Stimulated activated CD4-positive, alpha-beta T cell treated with anti-CD3 and anti-CD28 coated beads, Interleukin-1b, Interleukin-23, amount 100 ng/mL, for 24 hours (primary cell): Measurements from ENCODE around the gene SUSD4.

Experiments used
- DNase-seq, 4 experiments: peaks; one replicate each; pipeline ENCODE4 v3.0.0-alpha.2; 2020; ENCODE audit warnings: low read depth in 4 of 4, low spot score in 1 of 4

The SUSD4 gene

DNA sequence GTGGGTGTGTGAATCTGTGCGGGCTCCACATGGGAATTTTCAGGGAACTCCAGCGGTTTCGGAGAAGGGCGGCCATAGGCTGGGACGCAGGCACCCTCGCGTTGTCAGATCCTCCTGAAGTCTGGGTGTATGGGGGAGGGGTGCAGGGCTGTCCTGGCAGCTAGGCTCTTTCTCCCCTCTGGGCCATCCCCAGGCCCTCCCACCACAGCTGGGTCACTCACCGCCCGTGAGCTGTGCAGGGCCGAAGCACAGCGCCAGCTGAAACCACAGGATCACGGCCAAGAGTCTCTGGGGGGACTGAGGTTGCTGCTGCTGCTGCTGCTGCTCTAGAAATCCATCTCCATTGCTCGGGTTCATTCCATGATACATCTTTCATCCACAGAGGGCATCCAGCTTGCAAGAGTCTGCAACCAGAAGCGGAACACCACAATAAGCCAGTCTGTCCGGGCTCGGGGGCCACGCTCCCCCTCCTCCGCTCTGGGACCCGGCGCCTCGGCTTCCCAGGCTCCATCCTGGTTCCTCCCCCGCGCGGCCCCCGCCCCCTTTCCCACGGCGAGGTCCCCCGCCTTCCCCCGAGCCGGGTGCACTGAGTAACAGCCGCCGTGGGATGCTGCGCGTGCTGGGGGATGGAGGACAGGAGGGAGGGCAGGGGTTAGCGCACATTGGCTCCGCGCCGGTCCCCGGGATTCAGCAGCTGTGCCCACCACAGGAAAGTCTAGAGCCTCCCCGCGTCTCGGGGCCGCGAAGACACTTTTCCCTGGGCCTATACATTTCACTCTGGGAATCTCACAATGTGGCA lies 720 bp downstream of the SUSD4 start:
- DNase-seq: no peak

DNA sequence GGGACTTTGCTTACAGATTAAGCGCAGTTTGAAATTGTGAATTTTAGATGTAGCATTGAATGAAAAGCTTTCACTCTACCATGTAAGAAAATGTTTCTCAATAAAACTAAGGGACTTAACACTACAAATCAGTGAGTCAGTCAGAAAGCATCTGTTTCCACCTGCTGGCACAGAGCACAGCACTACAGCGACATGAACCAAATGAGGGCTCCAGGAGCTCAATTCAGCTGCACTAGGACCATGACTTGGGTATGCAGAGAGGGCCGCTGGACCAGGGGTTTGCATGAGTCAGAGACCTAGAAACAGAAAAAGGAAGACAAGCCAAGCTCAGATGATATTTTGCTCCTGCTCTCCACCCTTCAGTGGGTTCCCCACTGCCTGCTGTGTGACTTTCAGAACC lies 5.2 kb downstream of the SUSD4 start:
- DNase-seq: no peak

DNA sequence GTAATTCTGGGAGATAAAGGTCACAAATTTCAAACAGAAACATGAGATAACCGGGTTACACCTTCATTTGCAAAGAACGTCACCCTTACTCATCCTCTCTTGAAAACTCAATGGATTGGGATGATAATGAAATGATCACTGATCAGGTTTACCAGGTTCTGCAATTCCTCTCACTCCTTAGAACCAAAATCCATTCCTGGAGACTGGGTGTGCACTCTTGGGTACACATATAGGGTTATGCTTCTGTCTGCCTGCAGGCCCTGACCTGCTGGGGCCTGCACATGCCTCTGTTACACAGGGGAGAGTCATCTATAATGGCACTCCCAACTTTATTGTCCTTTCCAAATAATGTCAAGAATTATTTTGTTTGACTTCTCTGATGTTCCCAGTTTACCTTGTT lies 8.3 kb downstream of the SUSD4 start:
- no peak for DNase-seq

DNA sequence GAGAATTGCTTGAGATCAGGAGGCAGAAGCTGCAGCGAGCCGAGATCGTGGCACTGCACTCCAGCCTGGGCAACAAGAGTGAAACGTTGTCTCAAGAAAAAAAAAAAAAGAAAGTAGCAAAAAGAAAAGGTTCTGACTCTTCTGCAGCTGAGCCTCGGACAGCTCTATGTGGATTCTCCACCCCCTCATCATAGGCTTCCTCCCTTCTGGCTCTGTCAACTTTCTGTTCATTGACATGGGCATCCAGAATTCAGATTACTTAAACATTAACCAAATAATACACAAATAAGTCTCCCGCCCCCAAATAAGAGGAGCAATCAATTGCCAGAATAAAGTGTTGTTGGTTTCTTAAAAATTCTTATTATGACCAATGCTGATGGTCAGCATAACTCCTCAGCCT lies 10.0 kb downstream of the SUSD4 start:
- DNase-seq: no peak

DNA sequence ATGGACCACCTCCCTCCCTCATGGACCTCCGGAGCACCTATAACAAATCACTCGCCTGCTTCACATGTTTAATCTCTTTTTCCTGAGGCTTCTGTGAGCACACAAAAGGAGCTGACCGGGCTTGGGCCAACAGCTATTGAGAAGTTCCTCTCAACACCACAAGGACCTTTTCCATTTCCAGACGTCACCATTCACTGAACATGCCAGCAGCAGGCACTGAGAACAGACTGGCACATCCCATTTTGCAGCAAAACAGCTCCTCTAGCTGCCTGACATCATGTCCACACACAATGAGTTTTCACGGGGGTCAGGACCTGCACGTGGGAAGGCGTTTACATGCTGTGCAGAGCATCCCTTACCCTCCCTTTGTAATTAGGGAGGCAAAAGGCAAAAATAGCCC lies 11.0 kb downstream of the SUSD4 start:
- DNase-seq: no peak

DNA sequence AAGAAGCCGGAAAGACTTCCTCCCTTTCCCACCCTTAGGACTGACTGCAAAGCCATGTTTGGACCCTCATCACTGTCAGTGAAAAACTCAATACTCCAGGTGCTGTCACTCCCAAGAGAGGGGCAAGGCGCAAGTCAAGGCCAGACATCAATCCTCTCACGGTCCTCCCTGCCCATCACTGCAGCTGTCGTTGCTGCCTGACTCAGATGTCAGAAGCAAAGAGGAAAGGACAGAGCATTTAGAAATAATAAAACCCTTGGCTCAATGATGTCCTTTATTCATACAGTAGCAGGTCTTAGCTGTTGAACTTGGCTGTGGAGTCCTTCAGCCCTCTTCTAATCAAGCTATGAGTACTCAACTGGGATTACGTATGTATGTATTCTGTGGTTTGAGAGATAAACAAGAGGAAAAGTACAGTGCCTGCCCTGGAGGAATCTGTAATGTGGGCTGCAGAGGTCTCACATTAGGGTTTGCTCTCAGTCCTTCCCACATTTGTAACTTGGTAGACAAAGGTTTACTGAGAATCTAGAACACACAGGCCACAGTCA lies 13.5 kb downstream of the SUSD4 start:
- DNase-seq: no peak

DNA sequence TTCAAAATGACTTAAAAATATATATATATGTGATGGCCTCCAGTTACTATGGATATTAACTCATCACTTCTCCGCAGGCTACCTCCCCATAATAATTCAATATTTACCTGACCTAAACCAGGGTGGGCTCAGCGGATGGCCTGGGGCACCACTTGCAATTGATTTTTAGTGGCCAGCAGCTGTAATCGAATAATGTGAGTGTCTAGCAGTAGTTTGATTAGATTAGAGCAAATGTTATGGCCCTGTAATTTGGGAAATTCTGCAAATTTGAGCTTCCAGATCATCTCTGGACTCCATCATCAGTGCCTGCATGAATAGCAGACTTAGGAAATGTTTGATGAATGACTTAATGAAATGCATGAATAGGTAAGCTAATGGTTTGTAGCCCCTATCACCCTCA lies 14.7 kb downstream of the SUSD4 start:
- no peak for DNase-seq

DNA sequence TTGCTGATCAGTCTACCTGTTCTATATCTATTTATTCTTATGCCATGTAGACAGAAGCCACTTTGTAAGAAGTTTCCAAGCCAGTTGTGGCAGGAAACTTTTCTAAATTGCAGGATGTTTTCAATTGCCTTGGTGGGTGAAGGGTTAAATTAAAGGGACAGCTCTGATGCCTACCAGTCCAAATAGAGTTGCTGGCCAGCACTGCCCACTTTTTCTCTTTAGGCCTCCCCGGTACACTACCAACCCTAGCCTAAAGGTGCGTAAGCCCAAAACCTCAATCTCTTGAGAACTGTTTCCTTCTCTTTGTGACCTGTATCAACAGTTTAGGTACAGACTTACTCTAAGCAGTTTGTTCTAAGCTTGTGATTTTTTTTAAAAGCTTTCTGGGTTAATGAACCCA lies 15.5 kb downstream of the SUSD4 start:
- DNase-seq: no peak

DNA sequence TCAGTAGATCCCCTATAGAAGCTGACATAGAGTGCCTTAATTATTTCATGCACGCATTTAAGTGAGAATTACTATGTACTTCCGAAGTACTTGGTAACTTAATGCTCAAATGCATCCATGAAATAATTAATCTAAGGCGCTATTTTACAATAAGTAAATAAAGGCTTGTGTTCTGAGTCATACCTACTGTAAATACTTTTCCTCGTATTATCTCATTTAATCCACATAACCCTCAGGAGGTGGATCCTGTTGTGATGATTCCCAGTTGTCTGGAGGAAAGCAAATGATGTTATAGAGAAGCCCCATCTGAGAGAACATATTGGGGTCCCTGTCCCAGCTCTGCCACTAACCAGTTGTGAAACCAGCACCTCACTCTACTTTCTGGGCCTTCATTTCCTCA lies 16.4 kb downstream of the SUSD4 start:
- DNase-seq: no peak

DNA sequence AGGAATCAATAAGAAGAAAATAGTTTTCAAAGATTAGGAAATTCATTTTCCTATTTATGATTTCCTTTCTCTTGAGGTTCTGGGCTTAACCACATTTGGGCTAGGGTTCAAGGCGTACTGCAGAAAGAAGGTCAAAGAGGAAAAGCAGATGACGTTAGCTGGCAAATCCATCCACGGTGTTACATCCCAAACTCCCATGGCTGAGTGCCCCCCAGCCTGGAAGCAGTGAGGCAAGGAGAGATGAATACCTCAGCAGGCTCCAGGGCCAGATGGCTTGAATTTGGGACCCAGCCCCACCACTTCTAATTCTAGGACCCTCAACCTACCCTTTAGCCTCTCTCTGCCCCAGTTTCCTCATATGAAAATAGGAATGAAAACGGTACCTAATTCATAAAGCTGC lies 17.7 kb downstream of the SUSD4 start:
- DNase-seq: no peak

DNA sequence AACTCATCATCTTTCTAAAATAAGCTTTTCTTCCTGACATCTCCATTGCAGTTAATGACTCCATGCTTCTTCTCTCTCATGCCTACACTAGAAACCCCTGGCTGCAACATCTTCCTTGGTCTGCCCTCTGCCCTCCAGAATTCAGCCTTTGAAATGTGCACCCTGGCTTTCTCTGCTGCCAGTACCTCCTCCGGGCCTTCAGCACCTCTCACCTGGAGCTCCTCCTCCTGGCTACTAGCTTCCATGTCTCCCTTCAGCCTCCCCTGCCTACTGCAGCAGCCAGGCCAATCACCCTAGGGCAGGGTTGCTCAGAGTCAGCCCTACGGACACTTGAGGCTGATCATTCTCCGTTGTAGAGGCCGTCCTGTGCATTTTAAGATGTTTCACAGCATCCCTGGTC lies 18.3 kb downstream of the SUSD4 start:
- DNase-seq: no peak

DNA sequence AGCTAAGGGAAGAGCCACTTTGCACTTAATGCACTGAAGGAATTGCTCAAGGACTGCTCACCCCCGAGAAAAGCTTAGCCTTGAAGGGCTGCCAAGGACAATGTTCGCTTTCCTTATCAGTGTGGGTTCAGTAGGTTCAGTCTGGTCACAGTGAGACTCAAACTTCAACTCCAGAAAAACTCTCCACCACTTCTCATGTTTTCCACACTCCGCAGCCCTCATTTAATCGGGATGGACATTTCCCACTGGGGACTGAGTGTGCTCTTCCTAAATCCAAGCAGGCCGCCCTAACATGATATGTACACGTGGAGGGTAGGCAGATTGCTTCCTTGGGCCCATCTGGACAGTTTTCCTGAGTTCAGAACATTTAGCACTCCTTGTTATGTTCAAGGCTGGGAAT lies 19.5 kb downstream of the SUSD4 start:
- no peak for DNase-seq

DNA sequence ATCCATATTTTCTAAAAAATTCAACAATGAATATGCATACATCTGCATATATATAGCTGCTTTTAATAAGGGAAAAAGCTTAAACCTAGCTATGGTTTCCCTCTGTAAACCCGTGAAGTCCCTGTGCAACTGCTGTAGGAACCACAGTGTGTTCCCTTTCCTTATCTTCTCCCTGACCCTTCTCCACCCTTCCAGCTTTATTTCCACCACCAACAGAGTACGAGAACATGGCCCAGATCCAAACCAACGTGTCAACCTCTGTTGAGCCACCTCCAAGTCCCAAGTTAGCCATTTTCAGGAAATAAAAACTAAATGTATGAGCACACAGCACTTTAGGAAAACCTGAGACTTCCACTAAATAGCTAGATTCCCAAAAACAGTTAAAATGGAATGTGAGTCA lies 20.3 kb downstream of the SUSD4 start:
- no peak for DNase-seq

DNA sequence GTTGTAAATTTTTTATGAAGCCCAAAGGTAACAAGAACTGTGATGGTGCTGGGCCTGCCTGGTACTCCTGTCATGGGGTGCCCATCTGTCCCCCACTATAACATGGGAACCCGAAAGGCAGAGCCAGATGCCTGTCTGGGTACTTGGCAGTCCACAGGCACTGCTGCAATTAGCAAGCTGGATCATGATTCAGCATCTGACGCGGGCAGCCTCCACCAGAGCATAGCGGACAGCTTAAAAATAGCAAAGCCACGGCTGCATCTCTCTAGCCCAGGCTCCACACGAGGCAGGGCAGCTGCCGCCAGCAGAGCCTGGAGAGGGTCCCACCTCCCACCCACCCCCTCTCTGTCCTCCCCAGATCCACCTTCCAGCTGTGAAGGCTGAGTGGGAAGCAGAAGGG lies 22.9 kb downstream of the SUSD4 start:
- DNase-seq: no peak

DNA sequence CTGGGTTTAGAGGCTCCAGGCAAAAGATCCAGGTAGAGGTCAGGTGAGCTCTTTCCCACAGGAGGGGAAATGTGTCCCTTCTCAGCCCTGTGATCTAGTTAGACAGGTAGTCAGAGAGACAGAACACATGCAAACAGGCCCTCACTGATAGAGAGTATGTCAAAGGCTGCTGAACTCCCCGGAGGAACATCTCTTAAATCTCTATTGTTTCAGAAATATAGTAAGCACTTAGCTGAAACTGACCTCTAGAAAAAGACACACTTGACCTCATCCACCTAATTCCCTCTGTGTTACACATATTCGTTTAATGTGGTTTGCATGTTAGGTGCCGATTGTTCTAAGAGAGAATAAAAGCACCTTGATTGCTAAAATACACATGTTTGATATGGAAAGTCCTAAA lies 23.3 kb downstream of the SUSD4 start:
- DNase-seq: no peak

DNA sequence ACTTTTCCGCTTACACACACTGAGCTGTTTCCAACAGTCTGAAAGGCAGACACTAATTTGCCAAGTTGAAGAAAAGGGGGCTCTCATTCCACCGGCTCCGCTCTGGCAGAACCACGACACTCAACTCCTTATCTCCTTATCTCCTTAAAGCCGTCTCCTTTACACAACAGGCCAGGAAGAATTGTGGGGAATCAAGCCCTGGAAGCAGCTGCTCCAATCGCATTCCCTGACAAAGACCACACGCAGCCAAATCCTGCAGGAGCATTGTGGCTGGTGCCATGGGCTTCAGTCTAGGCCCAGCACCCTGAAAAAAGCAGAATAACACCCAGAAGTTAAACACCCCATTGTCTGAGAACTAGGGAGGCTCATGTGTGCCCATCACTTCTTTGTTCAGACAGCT lies 24.1 kb downstream of the SUSD4 start:
- DNase-seq: no peak

DNA sequence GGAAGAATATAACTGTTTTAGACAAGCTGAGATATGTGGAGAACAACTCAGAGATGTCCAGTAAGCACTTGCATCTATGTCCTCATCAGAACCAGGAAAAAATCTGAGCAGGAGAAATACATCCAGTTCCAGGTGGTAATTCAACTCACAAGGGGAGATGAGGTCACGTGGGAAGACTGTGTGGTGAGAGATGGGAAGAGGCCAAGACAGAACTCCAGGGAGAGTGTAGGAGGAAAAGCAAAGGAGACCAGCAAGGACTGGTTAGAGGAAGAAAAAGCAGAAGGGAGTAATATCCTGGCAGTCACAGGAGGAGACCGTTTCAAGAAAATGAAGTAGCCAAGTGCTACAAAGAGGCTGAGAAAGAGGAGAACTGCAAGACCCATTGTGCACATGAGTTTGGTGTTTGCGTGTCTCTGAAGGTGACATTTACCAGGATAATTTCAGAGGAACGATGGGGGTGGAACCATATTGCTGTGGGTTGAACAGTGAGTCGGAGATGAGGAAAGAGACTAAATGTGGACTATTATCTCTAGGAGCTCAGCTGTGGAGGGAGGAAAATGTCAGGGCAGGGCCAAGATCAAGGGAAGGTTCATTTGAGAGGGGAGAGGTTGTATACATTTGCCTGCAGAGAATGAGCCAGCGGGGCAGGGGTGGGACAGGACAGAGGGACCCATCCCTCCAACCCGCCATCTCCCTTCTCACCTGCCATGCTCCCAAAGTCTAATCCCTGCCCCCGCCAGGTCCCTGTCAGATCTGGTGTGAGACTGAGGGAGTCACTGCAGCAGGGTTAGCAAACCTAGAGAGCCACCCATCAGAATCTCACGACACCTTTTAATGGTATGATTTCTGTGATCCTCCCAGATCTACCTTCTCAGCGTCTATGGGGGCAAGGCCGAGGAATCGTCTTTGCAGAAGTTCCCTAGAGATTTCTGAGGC lies 24.9 kb downstream of the SUSD4 start:
- DNase-seq: no peak

DNA sequence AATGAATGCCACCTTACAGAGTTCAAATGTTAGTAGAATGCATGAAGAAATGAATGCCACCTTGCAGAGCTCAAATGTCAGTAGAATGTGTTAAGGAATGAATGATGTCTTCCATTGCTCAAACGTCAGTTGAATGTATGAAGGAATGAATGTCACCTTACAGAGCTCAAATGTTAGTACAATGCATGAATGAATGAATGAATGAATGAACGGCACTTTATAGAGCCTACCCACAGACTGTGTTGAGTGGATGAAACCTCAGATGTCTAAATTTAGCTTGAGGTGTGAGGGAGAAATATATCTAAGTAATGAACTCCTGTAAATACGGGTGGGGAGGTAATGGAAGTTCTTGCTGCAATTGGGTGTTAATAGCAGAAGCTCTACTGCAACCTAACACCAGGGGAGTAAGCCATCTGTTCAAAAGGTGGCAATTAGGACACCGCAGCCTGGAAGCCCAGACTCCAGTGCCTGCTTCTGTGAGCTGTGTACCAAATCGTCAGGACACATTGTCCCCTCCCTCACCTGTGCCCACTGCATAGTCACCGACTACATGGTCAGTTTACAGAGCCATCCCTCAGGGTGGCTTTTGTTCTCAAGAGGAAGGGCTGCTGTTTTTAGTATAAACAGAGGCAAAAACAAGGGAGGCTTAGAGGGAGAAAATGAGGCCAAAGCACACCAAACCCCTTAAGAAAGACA lies 26.7 kb downstream of the SUSD4 start:
- no peak for DNase-seq

DNA sequence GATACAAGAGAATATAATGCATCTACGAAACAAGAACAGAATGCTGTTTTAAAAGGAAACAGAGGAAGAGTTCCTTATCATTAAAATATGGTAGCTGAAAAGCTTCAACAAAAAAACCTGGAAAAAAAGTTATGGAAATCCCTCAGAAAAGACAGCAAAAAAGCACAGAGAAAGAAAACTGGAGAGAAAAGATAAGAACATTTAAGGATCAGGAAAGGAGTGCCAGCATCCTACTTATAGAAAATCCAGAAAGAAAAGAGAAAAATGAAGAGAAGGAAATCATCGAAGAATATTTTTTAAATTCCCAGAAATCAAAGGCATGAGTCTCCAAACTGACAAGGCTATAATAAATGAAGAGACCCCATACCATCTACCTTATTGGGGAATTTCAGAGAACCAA lies 29.8 kb downstream of the SUSD4 start:
- DNase-seq: no peak

DNA sequence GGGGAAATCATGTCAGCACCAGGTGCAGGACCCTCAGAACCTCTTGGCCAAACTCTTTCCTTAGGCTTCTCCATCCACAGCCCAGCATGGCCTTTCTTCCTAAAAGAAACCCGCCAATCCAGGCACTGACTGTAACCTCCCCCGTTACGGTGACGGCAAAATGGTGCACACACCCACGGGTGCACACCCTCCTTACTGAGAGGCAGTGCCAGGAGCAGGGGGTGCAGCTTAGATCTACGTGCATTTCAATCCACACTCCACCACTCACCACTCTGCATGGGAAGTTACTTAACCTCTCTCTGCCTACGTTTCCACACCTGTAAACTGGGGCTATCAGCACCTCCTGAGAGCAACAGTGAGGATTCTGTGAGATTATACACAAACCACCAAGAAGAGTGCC lies 31.0 kb downstream of the SUSD4 start:
- no peak for DNase-seq

DNA sequence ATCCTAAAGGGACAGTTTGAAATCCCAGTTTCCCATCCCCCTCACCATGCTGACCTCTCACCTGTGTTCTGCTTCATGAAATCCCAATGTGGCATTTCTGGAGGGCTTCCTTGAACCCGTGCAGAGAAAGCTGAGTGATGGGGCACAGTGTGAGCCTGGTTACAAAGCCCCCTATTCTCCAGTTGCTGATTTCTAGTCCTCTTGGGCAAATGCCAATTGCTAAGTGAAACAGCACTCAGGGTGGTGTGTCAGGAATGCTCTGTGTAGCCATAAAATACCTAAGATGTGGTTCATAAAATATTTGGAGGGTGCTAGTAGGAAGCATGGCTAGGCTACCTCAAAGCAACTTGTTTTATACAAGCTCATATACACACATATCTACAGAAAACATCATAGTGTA lies 32.0 kb downstream of the SUSD4 start:
- DNase-seq: no peak

DNA sequence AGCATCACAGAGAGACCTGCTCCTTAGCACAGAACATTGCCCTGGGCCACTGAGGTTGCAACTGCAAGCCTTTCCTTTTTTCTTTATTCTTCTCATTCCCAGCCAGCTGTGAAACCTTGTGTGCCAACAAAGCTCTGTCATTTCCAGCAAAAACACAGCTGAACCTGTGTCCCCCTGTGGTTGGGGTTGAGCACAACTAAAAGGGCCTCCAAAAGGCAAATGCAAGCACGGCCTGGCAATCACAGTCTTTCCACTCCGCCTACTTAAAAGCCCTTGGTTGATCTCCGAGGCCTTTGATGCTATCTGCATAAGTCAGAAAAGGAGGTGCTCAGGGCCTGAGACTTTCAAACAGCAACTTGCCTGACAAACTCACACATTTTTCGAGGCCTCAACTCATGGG lies 32.7 kb downstream of the SUSD4 start:
- no peak for DNase-seq
